Measurements from ENCODE around the gene CYP2S1.

Gene CYP2S1

DNA sequence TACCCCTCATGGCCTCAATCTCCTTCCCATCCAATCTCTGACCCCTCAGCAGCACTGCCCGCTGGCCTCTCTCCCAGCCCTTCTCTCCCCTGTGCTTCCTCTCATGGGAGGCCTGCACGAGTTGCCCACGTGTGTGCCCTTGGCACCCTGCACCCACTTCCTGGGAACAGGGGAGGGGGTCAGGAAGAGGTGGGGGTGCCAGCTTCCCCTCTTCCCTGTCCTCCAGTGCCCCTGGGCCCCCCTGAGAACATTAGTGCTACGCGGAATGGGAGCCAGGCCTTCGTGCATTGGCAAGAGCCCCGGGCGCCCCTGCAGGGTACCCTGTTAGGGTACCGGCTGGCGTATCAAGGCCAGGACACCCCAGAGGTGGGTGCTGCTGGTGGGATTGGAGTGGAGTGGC, 45.2 kb downstream of the CYP2S1 start:
- DNase-seq (ENCODE audit: low read depth), result no peak
- TF ChIP-seq, protein P1, sequence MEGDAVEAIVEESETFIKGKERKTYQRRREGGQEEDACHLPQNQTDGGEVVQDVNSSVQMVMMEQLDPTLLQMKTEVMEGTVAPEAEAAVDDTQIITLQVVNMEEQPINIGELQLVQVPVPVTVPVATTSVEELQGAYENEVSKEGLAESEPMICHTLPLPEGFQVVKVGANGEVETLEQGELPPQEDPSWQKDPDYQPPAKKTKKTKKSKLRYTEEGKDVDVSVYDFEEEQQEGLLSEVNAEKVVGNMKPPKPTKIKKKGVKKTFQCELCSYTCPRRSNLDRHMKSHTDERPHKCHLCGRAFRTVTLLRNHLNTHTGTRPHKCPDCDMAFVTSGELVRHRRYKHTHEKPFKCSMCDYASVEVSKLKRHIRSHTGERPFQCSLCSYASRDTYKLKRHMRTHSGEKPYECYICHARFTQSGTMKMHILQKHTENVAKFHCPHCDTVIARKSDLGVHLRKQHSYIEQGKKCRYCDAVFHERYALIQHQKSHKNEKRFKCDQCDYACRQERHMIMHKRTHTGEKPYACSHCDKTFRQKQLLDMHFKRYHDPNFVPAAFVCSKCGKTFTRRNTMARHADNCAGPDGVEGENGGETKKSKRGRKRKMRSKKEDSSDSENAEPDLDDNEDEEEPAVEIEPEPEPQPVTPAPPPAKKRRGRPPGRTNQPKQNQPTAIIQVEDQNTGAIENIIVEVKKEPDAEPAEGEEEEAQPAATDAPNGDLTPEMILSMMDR (IDR thresholded peaks at IDR 0.05; ENCODE audit: insufficient read depth, low read depth, low read length, missing control alignments), result no peak
- H3K4me3 ChIP-seq (ENCODE audit: low read length), result no peak overlapping the region

DNA sequence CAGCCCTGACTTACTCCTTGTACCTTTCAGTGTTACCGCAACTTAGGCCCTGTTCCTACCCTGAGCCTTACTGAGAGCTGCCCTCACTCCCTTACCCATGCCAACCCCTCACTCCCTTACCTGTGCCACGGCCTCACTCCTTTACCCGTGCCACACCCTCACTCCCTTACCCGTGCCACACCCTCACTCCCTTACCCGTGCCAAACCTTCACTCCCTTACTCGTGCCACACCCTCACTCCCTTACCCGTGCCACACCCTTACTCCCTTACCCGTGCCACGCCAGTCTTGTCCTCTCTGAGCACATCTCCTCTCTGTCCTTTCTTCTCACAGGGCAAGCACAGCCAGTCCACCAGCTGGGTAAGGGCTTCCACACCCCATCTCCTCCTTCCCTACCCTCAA, 46.3 kb downstream of the CYP2S1 start:
- H3K4me3 ChIP-seq (ENCODE audit: low read length), result no peak overlapping the region
- no peak for DNase-seq (ENCODE audit: low read depth)
- TF ChIP-seq, protein P1 (IDR thresholded peaks at IDR 0.05; ENCODE audit: insufficient read depth, low read depth, low read length, missing control alignments), result no peak

DNA sequence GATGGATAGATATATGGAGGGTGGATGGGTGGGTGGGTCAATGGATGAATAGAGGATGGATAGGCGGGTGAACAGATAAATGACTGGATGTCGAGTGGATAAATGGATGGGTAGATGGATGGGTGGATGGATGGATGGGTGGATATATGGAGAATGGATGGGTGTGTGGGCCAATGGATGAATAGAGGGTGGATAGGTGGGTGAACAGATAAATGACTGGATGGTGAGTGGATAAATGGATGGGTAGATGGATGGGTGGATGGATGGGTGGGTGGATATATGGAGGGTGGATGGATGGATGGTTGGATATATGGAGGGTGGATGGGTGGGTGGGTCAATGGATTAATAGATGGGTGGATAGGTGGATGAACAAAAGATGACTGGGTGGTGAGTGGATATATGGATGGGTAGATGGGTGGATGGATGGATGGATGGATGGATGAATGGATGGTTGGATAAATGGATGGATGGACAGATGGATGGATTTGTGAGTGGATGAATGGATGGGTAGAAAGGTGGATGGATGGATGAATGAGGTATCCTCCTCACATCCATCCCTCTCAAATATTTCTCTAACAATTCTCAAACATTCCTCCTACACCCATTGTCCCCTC, 47.0 kb downstream of the CYP2S1 start:
- TF ChIP-seq, protein P1 (IDR thresholded peaks at IDR 0.05; ENCODE audit: insufficient read depth, low read depth, low read length, missing control alignments), result no peak
- DNase-seq (ENCODE audit: low read depth), result no peak

DNA sequence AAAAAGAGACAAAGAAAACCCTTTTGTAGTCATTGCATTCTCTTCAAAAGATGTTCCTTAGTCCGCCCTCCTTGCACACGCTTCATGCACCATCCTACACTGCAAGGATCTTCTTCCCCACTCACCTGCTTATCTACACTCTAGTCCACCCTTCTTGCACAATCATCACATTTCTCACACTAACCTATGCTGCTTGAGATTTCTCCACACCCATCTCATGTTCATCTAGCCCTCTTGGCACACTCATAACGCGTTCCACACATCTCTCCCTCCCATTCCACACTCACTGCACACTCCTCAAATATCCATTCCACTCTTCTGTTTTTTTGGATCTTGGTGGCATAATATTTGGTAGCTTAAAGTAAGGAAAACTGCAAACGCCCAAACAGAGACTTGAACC, 48.8 kb downstream of the CYP2S1 start:
- no peak overlapping the region for H3K4me3 ChIP-seq (ENCODE audit: low read length)
- TF ChIP-seq, protein P1 (IDR thresholded peaks at IDR 0.05; ENCODE audit: insufficient read depth, low read depth, low read length, missing control alignments), result no peak
- no peak for DNase-seq (ENCODE audit: low read depth)

More for the DNA sequence above, 47.0 kb downstream of the CYP2S1 start:
- no peak overlapping the region for H3K4me3 ChIP-seq (ENCODE audit: low read length)

DNA sequence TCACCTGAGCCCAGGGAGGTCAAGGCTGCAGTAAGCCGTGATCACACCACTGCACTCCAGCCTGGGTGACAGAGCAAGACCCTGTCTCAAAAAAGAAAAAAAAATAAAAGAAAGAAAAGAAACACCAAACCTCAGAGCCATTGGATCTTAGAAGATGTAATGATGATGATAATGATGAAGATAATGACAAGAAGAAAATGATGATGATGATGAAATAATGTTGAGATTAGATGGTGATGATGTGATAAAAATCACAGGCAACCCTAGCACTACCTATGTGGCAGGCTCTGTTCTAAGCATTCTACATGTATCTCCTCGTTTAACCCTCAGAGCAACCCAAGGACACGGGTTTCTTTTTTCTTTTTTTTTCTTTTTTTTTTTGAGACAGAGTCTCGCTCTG, 51.1 kb downstream of the CYP2S1 start:
- no peak overlapping the region for H3K4me3 ChIP-seq (ENCODE audit: low read length)
- DNase-seq (ENCODE audit: low read depth), result no peak
- TF ChIP-seq, protein P1 (IDR thresholded peaks at IDR 0.05; ENCODE audit: insufficient read depth, low read depth, low read length, missing control alignments), result no peak

DNA sequence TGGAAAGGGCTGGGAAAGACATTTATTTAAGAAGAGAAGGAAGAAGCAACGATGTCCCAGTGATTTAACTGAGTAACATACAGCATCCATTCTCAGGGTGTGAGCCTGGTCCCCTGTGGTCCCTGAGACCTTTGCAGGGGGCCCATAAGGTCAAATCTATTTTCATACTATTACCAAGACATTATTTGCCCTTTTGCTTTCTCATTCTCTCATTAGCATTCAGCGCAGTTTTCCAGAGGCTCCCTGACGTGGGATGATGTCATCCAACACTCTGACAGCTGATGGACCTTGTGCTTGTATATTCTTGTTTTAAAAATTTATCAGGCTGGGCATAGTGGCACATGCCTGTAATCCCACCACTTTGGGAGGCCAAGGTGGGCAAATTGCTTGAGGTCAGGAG, 52.8 kb downstream of the CYP2S1 start:
- H3K4me3 ChIP-seq (ENCODE audit: low read length), result no peak overlapping the region
- no peak for DNase-seq (ENCODE audit: low read depth)
- TF ChIP-seq, protein P1 (IDR thresholded peaks at IDR 0.05; ENCODE audit: insufficient read depth, low read depth, low read length, missing control alignments), result no peak

DNA sequence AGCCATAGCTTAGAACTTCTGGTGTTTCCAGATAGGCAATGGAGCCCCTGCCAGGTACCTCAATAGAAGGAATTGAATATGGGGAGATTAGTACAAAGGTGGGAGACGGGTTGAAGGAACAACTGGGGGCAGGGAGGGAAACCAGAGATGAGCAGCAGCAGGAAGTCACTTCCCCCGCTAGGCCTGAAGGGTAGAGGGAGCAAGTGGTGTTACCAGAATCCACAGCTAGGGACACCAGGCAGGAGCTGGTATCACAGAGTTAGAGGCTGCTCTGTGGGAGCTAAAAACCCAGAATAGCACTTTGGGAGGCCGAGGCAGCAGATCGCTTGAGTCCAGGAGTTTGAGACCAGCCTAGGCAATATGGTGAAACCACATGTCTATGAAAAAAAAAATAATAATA, 55.9 kb downstream of the CYP2S1 start:
- H3K4me3 ChIP-seq (ENCODE audit: low read length), result no peak overlapping the region
- TF ChIP-seq, protein P1 (IDR thresholded peaks at IDR 0.05; ENCODE audit: insufficient read depth, low read depth, low read length, missing control alignments), result no peak
- no peak for DNase-seq (ENCODE audit: low read depth)
